Coronary artery (tissue), 2 donors: Measurements from ENCODE around the gene MYL11.

Experiments used
- DNase-seq: peaks from one replicate; pipeline ENCODE4 v3.0.0-alpha.2; 2017; ENCODE audit warnings: low spot score
- H3K27ac ChIP-seq, 2 donors: fragments of 200-600 bp; sonication (generic); one replicate each; pipeline ENCODE4 v1.5.1; 2016 to 2019
- H3K4me3 ChIP-seq: fragments of 200-600 bp; sonication (generic); 2 replicates; pipeline ENCODE4 v1.5.1; 2016; ENCODE audit warnings: mild to moderate bottlenecking, moderate library complexity
- TF ChIP-seq, protein P1 (sequence below): fragments of 200-600 bp; sonication (generic); IDR thresholded peaks from one replicate; pipeline ENCODE4 v1.5.1; 2019; ENCODE audit warnings: antibody characterized with exemption

The MYL11 gene

DNA sequence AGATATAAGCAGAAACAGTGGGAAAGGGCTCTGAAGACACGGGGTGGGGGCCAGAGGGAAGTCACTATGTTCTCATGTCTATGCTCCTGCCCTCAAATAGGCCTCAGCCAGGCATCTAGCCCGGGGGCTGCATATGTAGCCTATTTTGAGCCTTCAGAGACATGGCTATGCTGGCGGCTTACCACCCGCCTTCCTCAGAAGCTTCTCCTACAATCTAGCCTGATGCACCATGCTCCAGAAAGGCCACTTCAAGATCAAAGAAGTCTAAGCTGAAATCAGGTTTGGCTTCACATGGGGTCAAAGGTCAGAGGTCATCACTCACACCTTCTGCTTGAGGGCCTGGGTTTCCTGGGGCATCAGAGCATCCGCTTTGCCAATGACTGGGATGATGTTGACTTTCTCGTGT is 6.2 kb downstream of the MYL11 start:
- TF ChIP-seq, protein P1, sequence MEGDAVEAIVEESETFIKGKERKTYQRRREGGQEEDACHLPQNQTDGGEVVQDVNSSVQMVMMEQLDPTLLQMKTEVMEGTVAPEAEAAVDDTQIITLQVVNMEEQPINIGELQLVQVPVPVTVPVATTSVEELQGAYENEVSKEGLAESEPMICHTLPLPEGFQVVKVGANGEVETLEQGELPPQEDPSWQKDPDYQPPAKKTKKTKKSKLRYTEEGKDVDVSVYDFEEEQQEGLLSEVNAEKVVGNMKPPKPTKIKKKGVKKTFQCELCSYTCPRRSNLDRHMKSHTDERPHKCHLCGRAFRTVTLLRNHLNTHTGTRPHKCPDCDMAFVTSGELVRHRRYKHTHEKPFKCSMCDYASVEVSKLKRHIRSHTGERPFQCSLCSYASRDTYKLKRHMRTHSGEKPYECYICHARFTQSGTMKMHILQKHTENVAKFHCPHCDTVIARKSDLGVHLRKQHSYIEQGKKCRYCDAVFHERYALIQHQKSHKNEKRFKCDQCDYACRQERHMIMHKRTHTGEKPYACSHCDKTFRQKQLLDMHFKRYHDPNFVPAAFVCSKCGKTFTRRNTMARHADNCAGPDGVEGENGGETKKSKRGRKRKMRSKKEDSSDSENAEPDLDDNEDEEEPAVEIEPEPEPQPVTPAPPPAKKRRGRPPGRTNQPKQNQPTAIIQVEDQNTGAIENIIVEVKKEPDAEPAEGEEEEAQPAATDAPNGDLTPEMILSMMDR: no peak
- no peak for DNase-seq
- no peak overlapping the region for H3K27ac ChIP-seq
- no peak overlapping the region for H3K4me3 ChIP-seq

DNA sequence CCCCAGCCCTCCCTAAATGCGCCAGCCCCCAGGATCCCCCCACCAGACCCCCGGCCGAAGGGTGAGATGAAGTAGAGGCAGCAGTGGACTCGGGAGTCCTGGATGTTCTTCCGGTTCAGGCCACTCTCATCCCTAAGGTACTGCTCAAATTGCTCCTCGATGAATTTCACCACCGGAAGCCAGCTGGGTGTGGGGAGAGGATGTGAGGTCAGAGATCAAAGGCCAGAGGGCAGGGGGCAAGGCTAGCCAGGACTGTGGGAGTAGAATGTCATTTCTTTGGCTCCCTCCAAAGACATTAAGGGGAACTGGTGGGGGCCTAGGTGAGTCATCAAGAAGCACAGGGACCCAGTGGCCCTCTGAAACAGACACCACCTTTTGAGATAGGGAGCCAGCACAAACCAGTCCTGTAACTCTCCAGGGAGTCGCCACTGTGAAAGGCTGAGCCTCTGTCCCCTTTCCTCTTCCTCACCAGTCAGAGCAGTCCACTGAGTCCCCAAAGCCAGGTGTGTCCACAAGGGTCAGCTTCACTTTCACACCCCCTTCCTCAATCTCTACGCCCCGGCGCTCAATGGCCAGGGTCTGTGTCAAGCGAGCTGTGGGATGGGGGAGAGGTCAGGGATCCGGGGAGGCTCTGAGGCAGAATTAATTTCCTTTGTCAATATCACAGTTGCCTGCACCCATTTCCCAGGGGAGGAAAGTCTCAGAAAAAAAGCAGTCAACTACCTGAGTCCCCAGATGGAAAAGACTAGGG is 6.9 kb downstream of the MYL11 start:
- Histone ChIP-seq H3K27ac (no peak overlapping the region), H3K4me3 (no peak overlapping the region)
- no peak for DNase-seq
- TF ChIP-seq, protein P1: no peak

DNA sequence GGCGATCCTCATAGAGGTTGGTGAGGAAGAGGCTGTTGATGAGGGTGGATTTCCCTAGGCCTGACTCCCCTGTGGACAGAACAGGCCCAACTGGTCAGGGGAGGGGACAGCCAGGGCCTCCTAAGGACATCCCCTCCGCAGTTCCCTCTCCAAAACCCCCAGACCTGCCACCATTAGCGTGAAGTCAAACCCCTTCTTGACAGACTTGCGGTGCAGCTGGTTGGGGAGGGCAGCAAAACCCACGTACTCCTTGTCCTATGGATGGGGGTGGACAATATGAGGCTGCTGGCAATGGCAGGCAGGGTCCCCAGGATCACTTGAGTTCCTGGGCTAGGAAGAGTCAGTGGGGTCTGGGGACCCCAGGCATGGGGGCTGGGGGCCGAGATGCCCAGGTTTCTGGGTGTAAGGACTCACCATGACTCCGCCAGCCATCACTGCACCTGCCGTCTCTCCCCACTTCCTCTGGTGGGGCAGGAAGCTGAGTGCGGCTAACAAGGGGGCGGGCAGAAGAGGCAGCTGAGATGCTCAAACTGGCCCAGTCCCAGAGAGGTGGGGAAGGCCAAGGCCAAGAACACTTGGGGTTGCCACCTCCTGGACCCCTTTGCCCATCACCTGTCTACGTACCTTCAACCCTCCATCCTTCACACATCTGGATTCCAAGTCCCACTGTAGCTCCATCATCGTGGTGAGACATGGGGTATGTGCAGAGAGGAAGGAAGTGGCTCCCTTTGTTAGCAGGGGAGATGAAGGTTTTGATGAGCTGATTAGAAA is 7.7 kb downstream of the MYL11 start, which contains the start of gene SEPTIN1:
TSS of gene SEPTIN1 (minus strand) at position 451 of the 771 bp plus-strand sequence. CDS start at position 432, 19 bp downstream.
- Histone ChIP-seq H3K27ac (no peak within 1 kb of the TSS), H3K4me3 (no peak within 1 kb of the TSS)
- DNase-seq: no peak
- TF ChIP-seq, protein P1: no peak

DNA sequence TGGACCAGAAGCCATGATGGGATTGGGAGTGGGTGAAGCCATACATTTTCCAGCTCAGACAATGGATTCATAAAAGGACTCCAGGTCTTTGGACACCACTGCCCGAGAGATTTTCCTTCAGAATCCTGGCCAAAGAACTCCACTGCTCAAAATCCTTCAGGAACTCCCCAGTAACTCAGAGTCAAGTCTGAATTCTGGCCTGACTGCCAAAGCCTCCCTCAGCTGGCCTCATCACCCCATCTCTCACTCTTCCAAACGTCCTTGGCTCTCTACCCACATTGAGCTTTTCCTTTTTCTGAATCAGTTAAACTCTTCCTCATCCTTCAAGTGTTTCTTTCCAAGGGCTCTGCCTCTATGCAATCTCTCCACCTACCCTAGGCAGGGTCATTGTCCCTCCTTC is 8.9 kb downstream of the MYL11 start:
- Histone ChIP-seq H3K27ac (no peak overlapping the region), H3K4me3 (no peak overlapping the region)
- DNase-seq: no peak
- TF ChIP-seq, protein P1: no peak

DNA sequence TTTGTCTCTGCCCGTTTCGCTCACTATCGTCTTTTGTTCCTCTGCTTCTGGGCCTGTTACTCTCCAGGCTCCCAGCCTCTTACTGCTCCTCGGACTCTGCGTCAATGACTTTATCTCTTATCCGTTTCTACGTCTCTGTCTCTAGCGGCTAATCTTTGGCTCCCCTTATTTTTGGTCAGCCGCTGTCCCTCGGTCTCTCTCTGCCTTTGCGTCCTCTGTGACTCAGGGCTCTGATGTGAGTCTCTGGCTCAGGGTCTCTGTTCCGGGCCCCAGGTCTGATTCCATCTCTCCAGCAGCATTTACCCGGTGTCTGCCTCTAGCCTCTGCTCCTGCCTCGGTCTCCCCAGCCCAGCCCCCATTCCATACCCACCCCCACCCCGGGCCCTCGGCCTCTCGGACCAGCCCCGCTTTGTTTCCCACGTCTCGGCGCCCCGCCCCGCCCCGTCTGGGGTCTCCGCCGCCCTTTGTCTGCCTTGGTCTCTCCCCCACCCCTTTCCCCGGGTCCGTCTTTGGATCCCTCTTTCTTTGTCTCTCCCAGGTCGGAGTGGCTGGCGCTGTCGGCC is 20.1 kb downstream of the MYL11 start:
- peak overlapping the region; percentile 70 to 92 for H3K27ac ChIP-seq
- TF ChIP-seq, protein P1: no peak
- no peak for DNase-seq
- peak overlapping the region; percentile 93 for H3K4me3 ChIP-seq

DNA sequence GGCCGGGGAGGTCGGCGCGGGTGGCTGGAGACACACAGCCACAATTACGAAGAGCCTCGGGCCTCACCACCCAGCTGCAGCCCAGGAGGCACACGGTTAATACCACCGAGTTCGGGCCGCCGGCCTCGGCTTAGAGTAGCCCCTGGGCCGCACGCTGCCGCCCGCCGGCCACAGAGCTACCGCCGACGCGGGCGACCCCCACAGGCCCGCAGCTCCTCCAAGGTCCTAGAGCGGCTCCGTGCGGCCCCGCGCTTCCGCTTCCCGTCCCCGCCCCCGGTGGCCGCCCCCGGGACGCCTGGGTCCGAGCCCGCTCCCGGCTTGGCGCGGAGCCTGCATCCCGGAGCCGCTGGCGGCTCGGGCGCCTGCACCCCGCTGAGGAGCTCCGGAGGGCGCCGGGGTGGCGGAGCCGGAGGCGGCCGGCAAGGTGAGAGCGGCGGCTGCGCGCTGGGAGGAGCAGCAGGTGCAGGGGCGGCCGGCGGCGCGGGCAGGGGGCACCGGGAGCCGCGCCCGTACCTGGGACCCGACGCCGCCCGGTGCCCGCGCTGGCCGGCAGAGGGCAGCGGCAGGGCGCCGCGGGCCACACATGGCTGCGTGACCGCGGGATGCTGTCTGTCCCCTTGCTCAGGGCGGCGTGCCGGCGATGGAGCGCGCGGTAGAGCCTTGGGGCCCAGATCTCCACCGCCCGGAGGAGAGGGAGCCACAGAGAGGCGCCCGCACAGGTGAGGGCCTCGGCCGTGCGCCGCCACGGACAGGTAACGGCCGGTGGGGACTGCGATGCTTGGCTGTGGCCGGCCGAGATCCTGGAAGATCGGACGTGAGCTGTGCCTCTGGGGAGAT is 20.8 kb downstream of the MYL11 start, which contains the start of gene ZNF48:
TSS of gene ZNF48 (plus strand) at position 266 of the 837 bp plus-strand sequence. CDS start at position 641, 375 bp downstream.
- TF ChIP-seq, protein P1: no peak
- Histone ChIP-seq H3K27ac (peak within 1 kb of the TSS; percentile 70 to 92), H3K4me3 (peak within 1 kb of the TSS; percentile 93)
- DNase-seq: peak; percentile 89
